PC-9 (cell line): ENCODE measurements around the gene USP27X. TPM values are rescaled to one million over a fixed set of nuclear protein-coding genes. Genes with fewer than 3 reads are reported as not detected.

Experiments used
- BruUV-seq: library from RNA; stranded (reverse); fragments of 400-500 nt; replicated peaks from 2 replicates; lab custom pipeline; 2021; lab: Mats Ljungman, UMichigan
- CTCF ChIA-PET: fragments of 300-600 bp; sonication (Branson Sonifier 250); formaldehyde crosslinking; loops from one replicate; lab custom pipeline; 2022; ENCODE audit warnings: antibody characterized with exemption; lab: Charles Lee
- POLR2A ChIA-PET: fragments of 300-600 bp; sonication (Branson Sonifier 250); formaldehyde crosslinking; loops from one replicate; lab custom pipeline; 2022; ENCODE audit warnings: antibody characterized with exemption; ENCODE audit not compliant: unreplicated experiment; lab: Charles Lee
- DNase-seq, 2 experiments: peaks; one replicate each; pipeline versions ENCODE4 v3.0.0 to v3.0.0-alpha.2; 2015 to 2022; ENCODE audit warnings: mixed read lengths in 1 of 2
- H2AFZ ChIP-seq: fragments of 200-600 bp; sonication (generic); 2 replicates; pipeline ENCODE4 v1.8.1; 2017; ENCODE audit warnings: antibody characterized with exemption
- H3F3A ChIP-seq: fragments of 200-600 bp; sonication (generic); 2 replicates; pipeline ENCODE4 v1.8.1; 2017; ENCODE audit warnings: antibody characterized with exemption, mild to moderate bottlenecking, low read depth; ENCODE audit not compliant: insufficient read depth
- H3K27ac ChIP-seq: fragments of 200-600 bp; sonication (generic); 2 replicates; pipeline ENCODE4 v1.6.1; 2016; ENCODE audit warnings: mixed run types
- H3K27me3 ChIP-seq: fragments of 200-600 bp; sonication (generic); 2 replicates; pipeline ENCODE4 v1.6.1; 2016; ENCODE audit warnings: low read depth, mixed run types; ENCODE audit not compliant: insufficient read depth
- H3K36me3 ChIP-seq: fragments of 200-600 bp; sonication (generic); 2 replicates; pipeline ENCODE4 v1.6.1; 2016; ENCODE audit warnings: low read depth, mixed run types
- H3K4me1 ChIP-seq: fragments of 200-600 bp; sonication (generic); replicated peaks from 2 replicates; pipeline ENCODE4 v1.6.1; 2016; ENCODE audit warnings: mixed run types; ENCODE audit not compliant: insufficient read depth
- H3K4me2 ChIP-seq: fragments of 200-600 bp; sonication (generic); 2 replicates; pipeline ENCODE4 v1.6.1; 2017; ENCODE audit warnings: mixed run types
- H3K4me3 ChIP-seq: fragments of 200-600 bp; sonication (generic); 2 replicates; pipeline ENCODE4 v1.6.1; 2016; ENCODE audit warnings: mixed run types
- H3K79me2 ChIP-seq: fragments of 200-600 bp; sonication (generic); 2 replicates; pipeline ENCODE4 v1.6.1; 2017; ENCODE audit warnings: low read depth, mixed run types
- H3K9me2 ChIP-seq: fragments of 200-600 bp; sonication (generic); 2 replicates; pipeline ENCODE4 v1.8.1; 2017; ENCODE audit warnings: mild to moderate bottlenecking; ENCODE audit not compliant: insufficient read depth
- H3K9me3 ChIP-seq: fragments of 200-600 bp; sonication (generic); 2 replicates; pipeline ENCODE4 v1.8.1; 2016; ENCODE audit warnings: low read depth; ENCODE audit not compliant: insufficient read depth
- H4K20me1 ChIP-seq: fragments of 200-600 bp; sonication (generic); 2 replicates; pipeline ENCODE4 v1.8.1; 2017; ENCODE audit not compliant: insufficient read depth
- EZH2 ChIP-seq: fragments of 200-600 bp; sonication (generic); IDR thresholded peaks from 2 replicates; pipeline ENCODE4 v1.8.0; 2017; ENCODE audit warnings: antibody characterized with exemption, low read depth
- intact Hi-C: fragments of 100-400 bp; cut with micrococcal nuclease; formaldehyde crosslinking; loops from one replicate; pipeline ENCODE4 v1.10.0; 2022; ENCODE audit not compliant: unreplicated experiment
- total RNA-seq: library from RNA; stranded (reverse); gene quantifications from 2 replicates; pipeline ENCODE4 v1.2.3, GENCODE V29; 2021
- TF ChIP-seq, protein P1 (sequence below): fragments of 200-600 bp; sonication (generic); conservative IDR thresholded peaks from 2 replicates; pipeline ENCODE4 v1.6.1; 2017; ENCODE audit warnings: mixed run types, antibody characterized with exemption, mild to moderate bottlenecking, moderate library complexity

USP27X gene
- total RNA-seq, 1 experiment from 2014 or later: 1.1 TPM

GRCh38 chrX:49901048-49901447, 21.8 kb downstream of the USP27X start:
- Histone ChIP-seq H3K4me2 (no peak overlapping the region), H4K20me1 (no peaks in the 10 kb centered on the region), H3K36me3 (no peaks in the 10 kb centered on the region), H3K79me2 (no peaks in the 10 kb centered on the region), H3K9me2 (no peaks in the 10 kb centered on the region), H3K27ac (no peak overlapping the region), H3F3A (no peaks in the 10 kb centered on the region), H3K4me1 (no peaks in the 10 kb centered on the region), H3K27me3 (no peaks in the 10 kb centered on the region), H3K9me3 (no peaks in the 10 kb centered on the region), H2AFZ (no peak overlapping the region), H3K4me3 (no peak overlapping the region)
- CTCF ChIA-PET: no interaction called here
- TF ChIP-seq EZH2: no peak
- TF ChIP-seq, protein P1, sequence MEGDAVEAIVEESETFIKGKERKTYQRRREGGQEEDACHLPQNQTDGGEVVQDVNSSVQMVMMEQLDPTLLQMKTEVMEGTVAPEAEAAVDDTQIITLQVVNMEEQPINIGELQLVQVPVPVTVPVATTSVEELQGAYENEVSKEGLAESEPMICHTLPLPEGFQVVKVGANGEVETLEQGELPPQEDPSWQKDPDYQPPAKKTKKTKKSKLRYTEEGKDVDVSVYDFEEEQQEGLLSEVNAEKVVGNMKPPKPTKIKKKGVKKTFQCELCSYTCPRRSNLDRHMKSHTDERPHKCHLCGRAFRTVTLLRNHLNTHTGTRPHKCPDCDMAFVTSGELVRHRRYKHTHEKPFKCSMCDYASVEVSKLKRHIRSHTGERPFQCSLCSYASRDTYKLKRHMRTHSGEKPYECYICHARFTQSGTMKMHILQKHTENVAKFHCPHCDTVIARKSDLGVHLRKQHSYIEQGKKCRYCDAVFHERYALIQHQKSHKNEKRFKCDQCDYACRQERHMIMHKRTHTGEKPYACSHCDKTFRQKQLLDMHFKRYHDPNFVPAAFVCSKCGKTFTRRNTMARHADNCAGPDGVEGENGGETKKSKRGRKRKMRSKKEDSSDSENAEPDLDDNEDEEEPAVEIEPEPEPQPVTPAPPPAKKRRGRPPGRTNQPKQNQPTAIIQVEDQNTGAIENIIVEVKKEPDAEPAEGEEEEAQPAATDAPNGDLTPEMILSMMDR: no peak
- intact Hi-C loops: no loop called here
- BruUV-seq: no TSS peak
- POLR2A ChIA-PET: no interaction called here
- peak in 1 of 2 experiments; percentile 41 for DNase-seq

DNA sequence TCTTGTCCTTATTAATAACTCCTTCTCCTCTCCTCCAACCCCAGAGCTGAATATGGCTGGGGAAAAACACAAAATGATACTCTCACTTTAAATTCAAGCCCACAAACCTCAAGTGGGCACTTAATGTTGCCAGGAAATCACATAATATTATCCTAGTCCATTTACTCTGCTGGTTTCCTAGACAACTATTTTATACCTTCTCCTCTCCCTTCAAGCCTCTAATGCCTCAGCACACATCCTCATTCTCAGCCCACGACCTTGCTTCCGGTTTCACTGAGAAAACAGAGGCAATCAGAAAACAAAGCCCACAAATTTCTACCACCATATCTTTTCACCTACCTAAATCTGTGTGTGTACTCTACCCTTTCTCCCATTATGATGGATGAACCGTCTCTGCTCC, 31.1 kb downstream of the USP27X start:
- intact Hi-C loops: loop anchor here (10.0 kb wide), 1 partner anchor 174 kb away; no protein-coding TSS in a partner anchor
- BruUV-seq: no TSS peak
- no peaks in the 10 kb centered on the region for H4K20me1 ChIP-seq
- no peaks in the 10 kb centered on the region for H3K36me3 ChIP-seq
- no peaks in the 10 kb centered on the region for H3K9me3 ChIP-seq
- no peaks in the 10 kb centered on the region for H3F3A ChIP-seq
- H3K27me3 ChIP-seq: no peaks in the 10 kb centered on the region
- no peak overlapping the region for H2AFZ ChIP-seq
- TF ChIP-seq, protein P1: no peak
- no peak for TF ChIP-seq EZH2
- no peak overlapping the region for H3K27ac ChIP-seq
- no peaks in the 10 kb centered on the region for H3K4me1 ChIP-seq
- POLR2A ChIA-PET: no interaction called here
- H3K79me2 ChIP-seq: no peaks in the 10 kb centered on the region
- CTCF ChIA-PET: no interaction called here
- no peak overlapping the region for H3K4me2 ChIP-seq
- H3K9me2 ChIP-seq: no peaks in the 10 kb centered on the region
- no peak overlapping the region for H3K4me3 ChIP-seq
- no peak for DNase-seq

GRCh38 chrX:49912086-49912485, 32.8 kb downstream of the USP27X start:
- Histone ChIP-seq H2AFZ (no peak overlapping the region), H3K9me3 (no peaks in the 10 kb centered on the region), H3K79me2 (no peaks in the 10 kb centered on the region), H3K27ac (no peak overlapping the region), H3K4me3 (no peak overlapping the region), H3K4me2 (no peak overlapping the region), H3K36me3 (no peaks in the 10 kb centered on the region), H3K4me1 (no peaks in the 10 kb centered on the region), H3K9me2 (no peaks in the 10 kb centered on the region), H3K27me3 (no peaks in the 10 kb centered on the region), H4K20me1 (no peaks in the 10 kb centered on the region), H3F3A (no peaks in the 10 kb centered on the region)
- TF ChIP-seq, protein P1: no peak
- no peak for TF ChIP-seq EZH2
- intact Hi-C loops: loop anchor here (10.0 kb wide), 1 partner anchor 173 kb away; no protein-coding TSS in a partner anchor
- ChIA-PET CTCF (no interaction called here), POLR2A (no interaction called here)
- no peak for DNase-seq
- BruUV-seq: no TSS peak
